ENCODE measurements around the gene AMER3. TPM values are rescaled to one million over a fixed set of nuclear protein-coding genes. Genes with fewer than 3 reads are reported as not detected.

Gene AMER3
- total and polyA plus RNA-seq, 2 of the 8 experiments (the other 6 are each of a cell fraction or from before 2014, with no cell fraction given): 0.15 to 0.19 TPM

GRCh38 chr2:130795431-130795830 is 40.1 kb downstream of the AMER3 start:
- CTCF ChIA-PET (ENCODE audit: partially characterized antibody): interaction anchor here (0.6 to 11.0 kb wide), 10 partner anchors 19 to 334 kb away, joined by 3 to 156 read pairs (median 4); no protein-coding TSS in a partner anchor
- Histone ChIP-seq H3K36me3 (ENCODE audit: control insufficient read depth in 2 of 4, insufficient read depth in 4 of 4, low read length in 3 of 4) (no peaks in the 10 kb centered on the region), H3K27me3 (replicated peaks in 1 of 4; ENCODE audit: control insufficient read depth in 3 of 4, extremely low read depth in 1 of 4, insufficient read depth in 3 of 4, low read length in 3 of 4) (peaks cover 0 to 15% (median 13%) of the 10 kb centered on the region in 4 experiments; a peak in 6 of 7 replicates), H2BK120ac (replicated peaks; ENCODE audit: low read depth, low read length) (no peak overlapping the region), H3K56ac (replicated peaks; ENCODE audit: insufficient read length, low read depth, low read length) (no peak overlapping the region), H2AK5ac (ENCODE audit: low read depth, low read length) (no peak overlapping the region), H3K23me2 (ENCODE audit: low read depth, low read length) (peaks cover 6% of the 10 kb centered on the region; the same call in 1 of the 2 replicates), H4K91ac (replicated peaks; ENCODE audit: insufficient read length, low read length) (no peak overlapping the region), H3K79me1 (ENCODE audit: low read depth, low read length) (no peaks in the 10 kb centered on the region), H3K23ac (ENCODE audit: insufficient read length) (no peak overlapping the region), H2BK12ac (ENCODE audit: low read depth, low read length) (no peak overlapping the region), H4K20me1 (replicated peaks in 1 of 2; ENCODE audit: control insufficient read depth in 1 of 2, insufficient read depth in 2 of 2, low read length in 2 of 2) (no peaks in the 10 kb centered on the region), H3K79me2 (ENCODE audit: control insufficient read depth in 1 of 2, insufficient read depth in 2 of 2, low read length in 2 of 2) (no peaks in the 10 kb centered on the region), H3K4me1 (replicated peaks in 1 of 4; ENCODE audit: control insufficient read depth in 3 of 4, insufficient read depth in 4 of 4, low read length in 3 of 4) (peaks cover 2 to 16% (median 7%) of the 10 kb centered on the region in 4 experiments; a peak in 6 of 7 replicates), H3K4me3 (ENCODE audit: extremely low read depth in 1 of 4, insufficient read depth in 2 of 4, low read depth in 3 of 4, low read length in 4 of 4) (no peak overlapping the region), H3K4ac (replicated peaks; ENCODE audit: insufficient read length, low read depth, low read length) (no peak overlapping the region), H4K8ac (ENCODE audit: extremely low read depth, insufficient read depth, low read length) (no peak overlapping the region), H2AFZ (ENCODE audit: low read length) (no peak overlapping the region), H3K4me2 (ENCODE audit: insufficient read depth in 1 of 2, low read depth in 2 of 2, low read length in 2 of 2) (no peak overlapping the region), H3K14ac (ENCODE audit: insufficient read length) (no peak overlapping the region), H4K5ac (ENCODE audit: insufficient read length, low read depth, low read length) (no peak overlapping the region), H2BK5ac (ENCODE audit: low read depth, low read length) (no peak overlapping the region), H2BK15ac (ENCODE audit: low read length) (no peak overlapping the region), H3K27ac (ENCODE audit: low read depth, low read length) (no peak overlapping the region), H3K18ac (ENCODE audit: extremely low read depth, low read length) (no peak overlapping the region), H2BK20ac (ENCODE audit: low read length) (no peak overlapping the region), H3K9me3 (ENCODE audit: insufficient read depth in 2 of 2, low read depth in 1 of 2, low read length in 1 of 2) (no peaks in the 10 kb centered on the region), H3K9ac (replicated peaks in 1 of 4; ENCODE audit: extremely low read depth in 1 of 4, low read depth in 3 of 4, low read length in 3 of 4) (no peak overlapping the region)
- no peak for FAIRE-seq
- no peak for DNase-seq (ENCODE audit: low read depth in 1 of 2, low spot score in 2 of 2)
- POLR2A ChIA-PET (ENCODE audit: partially characterized antibody): no interaction called here
- 88% methylated on average over 2 of the region's 2 CpGs; no CpG with 5 or more reads in 1 of the 2 experiments for WGBS, 2 experiments (ENCODE audit: extremely low coverage in 1 of 2, insufficient coverage in 1 of 2, insufficient read length in 1 of 2, insufficient replicate concordance in 2 of 2, low coverage in 1 of 2, low lambda C conversion rate in 2 of 2, missing lambda C conversion rate in 1 of 2)
- TF ChIP-seq MAX (IDR thresholded peaks at IDR 0.05) (no peak), TCF12 (IDR thresholded peaks at IDR 0.05; ENCODE audit: low read depth, low read length) (no peak), SIN3A (conservative IDR thresholded peaks at IDR 0.05 in 1 of 2, IDR thresholded peaks at IDR 0.05 in 1 of 2; ENCODE audit: low read depth in 1 of 2, low read length in 2 of 2) (no peak), ASH2L (IDR thresholded peaks at IDR 0.05; ENCODE audit: low read length) (no peak), JUND (IDR thresholded peaks at IDR 0.05; ENCODE audit: low read length) (no peak), USF2 (IDR thresholded peaks at IDR 0.05; ENCODE audit: low read length) (no peak)
- TF ChIP-seq, protein P1, sequence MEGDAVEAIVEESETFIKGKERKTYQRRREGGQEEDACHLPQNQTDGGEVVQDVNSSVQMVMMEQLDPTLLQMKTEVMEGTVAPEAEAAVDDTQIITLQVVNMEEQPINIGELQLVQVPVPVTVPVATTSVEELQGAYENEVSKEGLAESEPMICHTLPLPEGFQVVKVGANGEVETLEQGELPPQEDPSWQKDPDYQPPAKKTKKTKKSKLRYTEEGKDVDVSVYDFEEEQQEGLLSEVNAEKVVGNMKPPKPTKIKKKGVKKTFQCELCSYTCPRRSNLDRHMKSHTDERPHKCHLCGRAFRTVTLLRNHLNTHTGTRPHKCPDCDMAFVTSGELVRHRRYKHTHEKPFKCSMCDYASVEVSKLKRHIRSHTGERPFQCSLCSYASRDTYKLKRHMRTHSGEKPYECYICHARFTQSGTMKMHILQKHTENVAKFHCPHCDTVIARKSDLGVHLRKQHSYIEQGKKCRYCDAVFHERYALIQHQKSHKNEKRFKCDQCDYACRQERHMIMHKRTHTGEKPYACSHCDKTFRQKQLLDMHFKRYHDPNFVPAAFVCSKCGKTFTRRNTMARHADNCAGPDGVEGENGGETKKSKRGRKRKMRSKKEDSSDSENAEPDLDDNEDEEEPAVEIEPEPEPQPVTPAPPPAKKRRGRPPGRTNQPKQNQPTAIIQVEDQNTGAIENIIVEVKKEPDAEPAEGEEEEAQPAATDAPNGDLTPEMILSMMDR (IDR thresholded peaks at IDR 0.05; ENCODE audit: control extremely low read depth in 1 of 3, insufficient read depth in 1 of 3, low read depth in 1 of 3, low read length in 3 of 3): no peak

Measured in H1 (cell line).